ENCODE measurements around the gene GHDC. TPM values are rescaled to one million over a fixed set of nuclear protein-coding genes. Genes with fewer than 3 reads are reported as not detected.

Gene GHDC
- total and polyA plus RNA-seq, 2 of the 8 experiments (the other 6 are each of a cell fraction or from before 2014, with no cell fraction given), result 7.4 to 8.1 TPM

DNA sequence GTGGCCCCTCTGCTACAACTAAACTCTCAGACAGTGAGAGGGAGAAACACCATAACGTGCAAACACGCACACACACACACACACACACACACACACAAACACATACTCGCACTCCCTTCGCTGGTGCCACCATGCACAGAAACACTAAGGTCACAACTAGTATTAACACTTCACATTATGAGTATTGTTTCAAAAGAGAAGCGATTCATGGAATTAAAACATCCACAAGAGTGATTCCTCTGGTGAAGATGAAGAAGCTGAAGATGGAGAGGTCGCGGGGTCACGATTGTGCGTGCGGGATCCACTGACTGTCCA is 7.1 kb upstream of the GHDC start:
- Histone ChIP-seq H4K20me1 (replicated peaks in 1 of 2; ENCODE audit: control insufficient read depth in 1 of 2, insufficient read depth in 2 of 2, low read length in 2 of 2) (no peaks in the 10 kb centered on the region), H4K8ac (ENCODE audit: extremely low read depth, insufficient read depth, low read length) (no peak overlapping the region), H2BK20ac (ENCODE audit: low read length) (no peak overlapping the region), H2BK12ac (ENCODE audit: low read depth, low read length) (no peak overlapping the region), H3K79me1 (ENCODE audit: low read depth, low read length) (no peaks in the 10 kb centered on the region), H2AK5ac (ENCODE audit: low read depth, low read length) (no peak overlapping the region), H3K36me3 (ENCODE audit: control insufficient read depth in 2 of 4, insufficient read depth in 4 of 4, low read length in 3 of 4) (peaks cover 0 to 15% (median 4%) of the 10 kb centered on the region in 4 experiments; a peak in 5 of 8 replicates), H3K27ac (ENCODE audit: low read depth, low read length) (no peak overlapping the region), H3K79me2 (ENCODE audit: control insufficient read depth in 1 of 2, insufficient read depth in 2 of 2, low read length in 2 of 2) (no peaks in the 10 kb centered on the region), H3K9me3 (ENCODE audit: insufficient read depth in 2 of 2, low read depth in 1 of 2, low read length in 1 of 2) (no peaks in the 10 kb centered on the region), H3K4me1 (replicated peaks in 1 of 4; ENCODE audit: control insufficient read depth in 3 of 4, insufficient read depth in 4 of 4, low read length in 3 of 4) (no peaks in the 10 kb centered on the region), H3K9ac (replicated peaks in 1 of 4; ENCODE audit: extremely low read depth in 1 of 4, low read depth in 3 of 4, low read length in 3 of 4) (no peak overlapping the region), H4K91ac (replicated peaks; ENCODE audit: insufficient read length, low read length) (no peak overlapping the region), H3K18ac (ENCODE audit: extremely low read depth, low read length) (no peak overlapping the region), H3K56ac (replicated peaks; ENCODE audit: insufficient read length, low read depth, low read length) (no peak overlapping the region), H3K27me3 (replicated peaks in 1 of 4; ENCODE audit: control insufficient read depth in 3 of 4, extremely low read depth in 1 of 4, insufficient read depth in 3 of 4, low read length in 3 of 4) (no peaks in the 10 kb centered on the region), H2BK5ac (ENCODE audit: low read depth, low read length) (no peak overlapping the region; the same call in 1 of the 2 replicates), H2BK15ac (ENCODE audit: low read length) (no peak overlapping the region), H3K4me3 (ENCODE audit: extremely low read depth in 1 of 4, insufficient read depth in 2 of 4, low read depth in 3 of 4, low read length in 4 of 4) (no peak overlapping the region), H4K5ac (ENCODE audit: insufficient read length, low read depth, low read length) (no peak overlapping the region), H3K4me2 (ENCODE audit: insufficient read depth in 1 of 2, low read depth in 2 of 2, low read length in 2 of 2) (no peak overlapping the region), H2BK120ac (replicated peaks; ENCODE audit: low read depth, low read length) (no peak overlapping the region), H3K14ac (ENCODE audit: insufficient read length) (no peak overlapping the region), H3K23ac (ENCODE audit: insufficient read length) (no peak overlapping the region), H3K4ac (replicated peaks; ENCODE audit: insufficient read length, low read depth, low read length) (no peak overlapping the region), H3K23me2 (ENCODE audit: low read depth, low read length) (no peaks in the 10 kb centered on the region), H2AFZ (ENCODE audit: low read length) (no peak overlapping the region)
- DNase-seq (ENCODE audit: low read depth in 1 of 2, low spot score in 2 of 2) (no peak), FAIRE-seq (no peak)
- CTCF ChIA-PET (ENCODE audit: partially characterized antibody), result interaction anchor here (1.0 to 1.7 kb wide), 6 partner anchors 13 to 226 kb away, joined by 3 to 4 read pairs (median 3); no protein-coding TSS in a partner anchor
- WGBS, 2 experiments (ENCODE audit: extremely low coverage in 1 of 2, insufficient coverage in 1 of 2, insufficient read length in 1 of 2, insufficient replicate concordance in 2 of 2, low coverage in 1 of 2, low lambda C conversion rate in 2 of 2, missing lambda C conversion rate in 1 of 2), result 86% methylated on average over 9 of the region's 10 CpGs; no CpG with 5 or more reads in 1 of the 2 experiments
- POLR2A ChIA-PET (ENCODE audit: partially characterized antibody), result interaction anchor here (1.4 kb wide), 1 partner anchor 8 kb away, joined by 3 read pairs; no protein-coding TSS in a partner anchor
- TF ChIP-seq CREB1 (IDR thresholded peaks at IDR 0.05), result no peak
- TF ChIP-seq SRF (IDR thresholded peaks at IDR 0.05; ENCODE audit: low read depth, low read length), result no peak
